GM21526 (cell line): ENCODE results near the gene GUCY1A2.

ENCODE experiments used
- ATAC-seq: cut with Tn5 transposase; IDR thresholded peaks from one replicate; pipeline ENCODE4 v1.9.1; 2021; ENCODE audit warnings: moderate library complexity; ENCODE audit not compliant: unreplicated experiment, low FRiP score

GUCY1A2 gene

GRCh38 chr11:106684944-106685343 lies 333.3 kb downstream of the GUCY1A2 start:
- no peak for ATAC-seq

GRCh38 chr11:106683435-106683834 lies 334.8 kb downstream of the GUCY1A2 start:
- peak; percentile 86 for ATAC-seq

GRCh38 chr11:106681435-106681834 lies 336.8 kb downstream of the GUCY1A2 start:
- no peak for ATAC-seq

- no peak for ATAC-seq
Measured at GRCh38 chr11:106679581-106679980, 338.7 kb downstream of the GUCY1A2 start.

GRCh38 chr11:106679181-106679580 lies 339.1 kb downstream of the GUCY1A2 start:
- no peak for ATAC-seq

GRCh38 chr11:106670069-106670468 lies 348.2 kb downstream of the GUCY1A2 start:
- no peak for ATAC-seq

- no peak for ATAC-seq
Measured at GRCh38 chr11:106668147-106668546, 350.1 kb downstream of the GUCY1A2 start.

GRCh38 chr11:106656646-106657045 lies 361.6 kb downstream of the GUCY1A2 start:
- ATAC-seq, result no peak

- ATAC-seq, result no peak
Measured at GRCh38 chr11:106644824-106645223, 373.5 kb downstream of the GUCY1A2 start.

- ATAC-seq, result no peak
Measured at GRCh38 chr11:106642331-106642730, 375.9 kb downstream of the GUCY1A2 start.

- ATAC-seq, result no peak
Measured at GRCh38 chr11:106632283-106632682, 386.0 kb downstream of the GUCY1A2 start.

GRCh38 chr11:106627694-106628093 lies 390.6 kb downstream of the GUCY1A2 start:
- ATAC-seq, result no peak

GRCh38 chr11:106625566-106625965 lies 392.7 kb downstream of the GUCY1A2 start:
- no peak for ATAC-seq

- ATAC-seq, result no peak
Measured at GRCh38 chr11:106624377-106624776, 393.9 kb downstream of the GUCY1A2 start.
